ENCODE measurements around the gene TAS1R3. TPM values are rescaled to one million over a fixed set of nuclear protein-coding genes. Genes with fewer than 3 reads are reported as not detected.

TAS1R3 gene
- total RNA-seq, 1 donor from 2014 or later, result 1.6 TPM

DNA sequence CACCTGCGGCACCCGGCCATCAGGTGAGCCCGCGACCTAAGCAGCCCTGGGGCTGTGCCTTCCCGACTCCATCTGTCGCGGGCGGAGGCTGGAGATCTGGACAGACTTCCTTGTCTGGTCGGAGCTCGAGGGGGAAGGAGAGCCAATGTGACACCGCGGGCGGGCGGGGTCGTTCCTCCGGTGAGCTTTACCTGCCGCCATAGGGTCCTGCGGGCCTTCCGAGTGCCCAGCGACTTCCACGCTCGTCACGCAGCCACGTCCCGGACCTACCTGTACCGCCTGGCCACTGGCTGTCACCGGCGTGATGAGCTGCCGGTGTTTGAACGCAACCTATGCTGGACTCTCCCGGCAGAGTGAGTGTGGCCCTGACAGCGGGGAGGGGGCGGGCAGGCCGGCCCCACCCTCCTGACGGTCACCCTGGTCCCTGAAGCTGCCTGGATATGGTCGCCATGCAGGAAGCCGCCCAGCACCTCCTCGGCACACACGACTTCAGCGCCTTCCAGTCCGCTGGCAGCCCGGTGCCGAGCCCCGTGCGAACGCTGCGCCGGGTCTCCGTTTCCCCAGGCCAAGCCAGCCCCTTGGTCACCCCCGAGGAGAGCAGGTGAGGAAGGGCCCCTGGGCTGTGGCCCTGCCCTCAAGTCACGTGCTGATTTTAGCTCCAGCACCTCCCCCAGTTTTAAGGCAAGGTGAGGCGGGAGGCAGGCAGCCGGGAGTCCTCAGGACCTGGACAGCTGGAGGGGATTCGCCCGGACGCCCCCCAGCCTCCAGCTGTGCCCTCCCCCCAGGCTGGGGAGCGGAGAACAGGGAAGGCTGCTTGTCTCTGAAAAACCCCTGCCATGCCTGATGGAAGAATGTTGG, 21.6 kb upstream of the TAS1R3 start:
- Histone ChIP-seq H3K4me3 (ENCODE audit: low read length in 3 of 3) (peak overlapping the region; percentile 54 to 78 (median 77)), H3K9me3 (ENCODE audit: control insufficient read depth in 3 of 3, low read length in 3 of 3) (no peaks in the 10 kb centered on the region), H3K9ac (ENCODE audit: low read depth in 1 of 3, low read length in 3 of 3) (peak overlapping the region; percentile 61 to 86 (median 85)), H3K27me3 (ENCODE audit: control insufficient read depth in 3 of 3, insufficient read depth in 3 of 3, low read length in 3 of 3) (no peaks in the 10 kb centered on the region), H3K27ac (ENCODE audit: low read depth, low read length) (peak overlapping the region; percentile 84), H3K4me1 (ENCODE audit: control insufficient read depth in 3 of 3, insufficient read depth in 3 of 3, low read length in 3 of 3) (peaks cover 46 to 53% (median 52%) of the 10 kb centered on the region in 3 donors), H3K36me3 (ENCODE audit: control insufficient read depth in 3 of 3, insufficient read depth in 3 of 3, low read length in 3 of 3) (peaks cover 31 to 37% (median 33%) of the 10 kb centered on the region in 3 donors)

DNA sequence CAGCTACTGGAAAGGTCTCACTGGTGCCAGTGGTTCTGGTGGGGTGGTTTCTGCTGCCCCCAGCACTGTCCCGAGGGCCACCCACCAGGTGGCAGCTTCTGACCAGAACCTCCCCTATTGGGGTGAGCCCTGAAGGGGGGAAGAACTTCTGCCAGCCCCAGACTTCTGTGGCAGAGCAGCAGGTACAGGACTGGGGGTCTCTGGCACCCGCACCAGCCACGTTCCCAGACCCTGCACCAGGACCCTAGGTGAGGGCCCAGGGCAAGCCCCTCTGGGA, 21.0 kb upstream of the TAS1R3 start:
- Histone ChIP-seq H3K36me3 (ENCODE audit: control insufficient read depth in 3 of 3, insufficient read depth in 3 of 3, low read length in 3 of 3) (peaks cover 36 to 43% (median 39%) of the 10 kb centered on the region in 3 donors), H3K27ac (ENCODE audit: low read depth, low read length) (no peak overlapping the region), H3K4me3 (ENCODE audit: low read length in 3 of 3) (no peak overlapping the region), H3K4me1 (ENCODE audit: control insufficient read depth in 3 of 3, insufficient read depth in 3 of 3, low read length in 3 of 3) (peaks cover 40 to 47% (median 46%) of the 10 kb centered on the region in 3 donors), H3K27me3 (ENCODE audit: control insufficient read depth in 3 of 3, insufficient read depth in 3 of 3, low read length in 3 of 3) (no peaks in the 10 kb centered on the region), H3K9ac (ENCODE audit: low read depth in 1 of 3, low read length in 3 of 3) (peak overlapping the region in 1 of 3 donors; percentile 86), H3K9me3 (ENCODE audit: control insufficient read depth in 3 of 3, low read length in 3 of 3) (no peaks in the 10 kb centered on the region)

DNA sequence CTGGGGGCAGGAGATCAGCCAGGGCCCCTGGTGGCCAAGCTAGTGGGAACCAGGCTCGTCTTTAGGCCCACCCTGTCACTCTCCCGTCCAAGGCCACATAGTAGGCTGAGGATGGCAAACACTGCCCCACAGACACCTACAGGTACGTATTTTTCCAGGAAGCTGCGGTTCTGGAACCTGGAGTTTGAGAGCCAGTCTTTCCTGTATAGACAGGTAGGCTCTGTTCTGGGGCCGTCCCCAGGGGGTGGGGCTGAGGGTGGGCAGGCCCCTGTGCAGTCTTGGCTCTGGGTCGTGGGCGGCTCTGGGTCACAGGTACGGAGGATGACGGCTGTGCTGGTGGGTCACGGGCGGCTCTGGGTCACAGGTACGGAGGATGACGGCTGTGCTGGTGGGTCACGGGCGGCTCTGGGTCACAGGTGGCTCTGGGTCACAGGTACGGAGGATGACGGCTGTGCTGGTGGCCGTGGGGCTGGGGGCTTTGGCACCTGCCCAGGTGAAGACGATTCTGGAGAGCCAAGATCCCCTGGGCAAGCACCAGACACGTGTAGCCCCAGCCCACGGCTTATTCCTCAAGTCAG, 20.5 kb upstream of the TAS1R3 start:
- Histone ChIP-seq H3K36me3 (ENCODE audit: control insufficient read depth in 3 of 3, insufficient read depth in 3 of 3, low read length in 3 of 3) (peaks cover 39 to 45% (median 42%) of the 10 kb centered on the region in 3 donors), H3K27me3 (ENCODE audit: control insufficient read depth in 3 of 3, insufficient read depth in 3 of 3, low read length in 3 of 3) (no peaks in the 10 kb centered on the region), H3K9ac (ENCODE audit: low read depth in 1 of 3, low read length in 3 of 3) (peak overlapping the region in 1 of 3 donors; percentile 16), H3K27ac (ENCODE audit: low read depth, low read length) (no peak overlapping the region), H3K4me1 (ENCODE audit: control insufficient read depth in 3 of 3, insufficient read depth in 3 of 3, low read length in 3 of 3) (peaks cover 35 to 42% (median 41%) of the 10 kb centered on the region in 3 donors), H3K9me3 (ENCODE audit: control insufficient read depth in 3 of 3, low read length in 3 of 3) (no peaks in the 10 kb centered on the region), H3K4me3 (ENCODE audit: low read length in 3 of 3) (no peak overlapping the region)

DNA sequence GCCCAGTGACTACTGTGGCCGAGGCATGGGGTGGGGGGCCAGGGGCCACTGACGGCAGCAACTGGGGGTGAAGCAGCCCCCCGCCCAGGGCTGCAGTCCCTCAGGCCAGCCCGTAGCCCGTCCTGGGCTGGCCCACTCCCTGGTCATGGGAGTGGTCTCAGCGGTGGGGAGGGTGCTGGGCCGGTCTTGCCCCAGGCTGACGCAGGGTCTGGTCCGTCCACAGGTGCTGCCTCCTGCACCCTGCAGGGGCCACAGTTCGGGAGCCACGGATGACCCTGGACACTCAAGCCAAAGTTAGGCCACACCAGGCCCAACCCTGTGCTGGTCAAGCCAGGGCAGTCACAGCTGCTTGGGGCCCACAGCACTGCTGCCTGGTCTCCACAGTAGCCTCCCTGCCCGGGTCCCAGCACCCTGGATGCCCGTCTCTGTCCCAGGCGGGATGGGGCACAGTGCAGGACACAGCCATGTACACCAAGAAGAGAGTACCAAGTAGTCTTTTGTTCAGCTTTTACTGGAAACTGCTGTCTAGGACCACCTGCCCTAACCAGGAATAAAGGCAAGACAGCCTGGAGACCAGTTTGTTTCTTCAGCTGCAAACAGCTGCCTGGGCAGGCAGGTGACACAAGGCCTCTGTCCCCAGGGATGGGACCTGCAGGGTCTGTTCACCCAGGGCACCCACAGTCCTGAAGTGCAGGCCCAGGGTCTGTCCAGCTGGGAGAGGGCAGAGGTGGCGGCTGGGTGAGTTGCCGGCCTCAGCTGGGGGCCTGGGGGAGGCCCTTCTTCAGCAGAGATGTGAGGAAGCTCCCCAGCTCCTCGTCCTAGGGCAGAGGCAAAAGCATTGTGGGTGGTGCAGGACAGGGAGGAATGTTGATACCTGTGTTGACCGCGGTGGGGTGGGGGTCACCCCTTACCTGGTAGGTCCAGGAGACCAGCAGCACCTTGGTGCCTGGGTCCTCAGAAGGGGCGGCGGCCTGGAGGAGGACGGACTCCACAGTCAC, 19.7 kb upstream of the TAS1R3 start:
- Histone ChIP-seq H3K4me1 (ENCODE audit: control insufficient read depth in 3 of 3, insufficient read depth in 3 of 3, low read length in 3 of 3) (peaks cover 27 to 34% (median 32%) of the 10 kb centered on the region in 3 donors), H3K27ac (ENCODE audit: low read depth, low read length) (no peak overlapping the region), H3K9ac (ENCODE audit: low read depth in 1 of 3, low read length in 3 of 3) (no peak overlapping the region), H3K36me3 (ENCODE audit: control insufficient read depth in 3 of 3, insufficient read depth in 3 of 3, low read length in 3 of 3) (peaks cover 39 to 45% (median 42%) of the 10 kb centered on the region in 3 donors), H3K4me3 (ENCODE audit: low read length in 3 of 3) (no peak overlapping the region), H3K27me3 (ENCODE audit: control insufficient read depth in 3 of 3, insufficient read depth in 3 of 3, low read length in 3 of 3) (no peaks in the 10 kb centered on the region), H3K9me3 (ENCODE audit: control insufficient read depth in 3 of 3, low read length in 3 of 3) (no peaks in the 10 kb centered on the region)

DNA sequence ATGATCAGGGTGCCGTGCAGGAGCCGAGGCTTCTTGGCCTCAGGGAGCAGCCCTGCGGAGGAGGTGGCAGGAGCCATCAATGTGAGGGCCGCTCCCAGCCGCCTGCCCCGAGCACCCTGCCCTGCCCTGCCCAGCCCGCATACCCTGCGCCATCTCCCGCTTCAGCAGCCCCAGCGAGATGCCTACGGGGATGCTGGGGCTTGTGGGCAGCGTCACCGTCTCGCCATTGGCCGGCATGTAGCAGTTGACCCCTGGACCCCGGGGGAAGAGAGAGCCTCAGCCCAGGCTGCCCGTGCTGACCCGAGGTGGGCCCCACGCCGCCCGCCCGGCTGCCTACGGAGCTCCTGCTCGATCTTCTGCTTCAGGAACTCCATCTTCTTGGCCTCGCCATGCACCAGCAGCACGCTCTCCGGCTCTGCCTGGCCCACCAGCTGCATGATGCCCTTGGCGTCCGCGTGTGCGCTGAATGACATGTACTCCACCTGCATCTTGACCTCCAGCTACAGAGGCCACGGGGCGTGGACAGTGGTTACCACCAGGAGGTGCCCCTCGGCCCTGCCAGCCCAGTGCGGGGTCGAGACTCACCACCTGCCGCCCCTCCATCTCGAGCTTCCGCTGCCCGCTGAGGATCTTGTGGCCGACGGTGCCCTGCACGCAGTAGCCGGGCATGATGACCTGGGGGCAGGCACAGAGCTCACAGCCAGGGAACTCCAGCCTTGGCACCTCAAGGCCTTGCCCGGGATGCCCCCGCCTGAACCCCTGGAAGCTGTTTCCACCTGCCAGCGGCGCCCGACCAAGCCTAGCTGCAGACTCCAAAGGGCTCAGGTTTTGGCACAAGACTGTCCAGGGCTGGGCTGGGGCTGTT, 18.4 kb upstream of the TAS1R3 start:
- Histone ChIP-seq H3K36me3 (ENCODE audit: control insufficient read depth in 3 of 3, insufficient read depth in 3 of 3, low read length in 3 of 3) (peaks cover 43 to 47% (median 44%) of the 10 kb centered on the region in 3 donors), H3K27me3 (ENCODE audit: control insufficient read depth in 3 of 3, insufficient read depth in 3 of 3, low read length in 3 of 3) (no peaks in the 10 kb centered on the region), H3K27ac (ENCODE audit: low read depth, low read length) (no peak overlapping the region), H3K4me1 (ENCODE audit: control insufficient read depth in 3 of 3, insufficient read depth in 3 of 3, low read length in 3 of 3) (peaks cover 22 to 28% (median 27%) of the 10 kb centered on the region in 3 donors), H3K9me3 (ENCODE audit: control insufficient read depth in 3 of 3, low read length in 3 of 3) (no peaks in the 10 kb centered on the region), H3K4me3 (ENCODE audit: low read length in 3 of 3) (no peak overlapping the region), H3K9ac (ENCODE audit: low read depth in 1 of 3, low read length in 3 of 3) (peak overlapping the region in 1 of 3 donors; percentile 66)

DNA sequence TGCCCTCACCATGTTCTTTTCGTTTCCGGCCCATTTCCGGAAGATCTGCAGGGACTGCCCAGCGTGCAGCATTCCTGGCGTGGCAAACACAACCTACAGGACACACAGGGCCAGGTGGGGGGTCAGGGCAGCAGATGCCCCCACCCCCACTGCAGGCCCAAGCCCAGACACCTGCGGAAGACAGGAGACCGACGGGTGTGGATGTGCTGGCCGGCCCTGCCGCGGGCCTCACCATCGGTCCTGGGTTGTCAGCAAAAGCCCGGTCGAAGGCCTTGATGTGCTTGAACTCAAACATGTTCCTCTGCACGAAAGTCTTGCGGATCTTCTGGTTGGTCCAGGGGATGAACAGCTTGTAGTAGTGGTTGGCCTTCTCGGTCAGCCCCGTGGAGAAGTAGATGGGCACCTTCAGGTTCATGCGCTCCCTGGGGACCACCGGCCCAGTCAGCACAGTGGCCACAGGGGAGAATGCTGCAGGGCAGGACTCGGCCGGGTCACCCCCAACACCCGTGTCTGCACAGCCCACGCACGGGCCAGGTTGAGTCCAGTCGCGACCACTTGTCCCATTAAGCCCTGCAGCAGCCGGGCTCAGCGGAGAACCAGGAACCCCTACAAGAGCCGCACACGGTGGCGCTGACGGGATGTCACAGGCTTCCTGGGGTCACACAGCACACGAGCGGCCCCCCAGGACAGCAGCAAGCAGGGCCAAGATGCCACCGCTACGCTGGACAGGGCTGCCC, 17.4 kb upstream of the TAS1R3 start:
- Histone ChIP-seq H3K9me3 (ENCODE audit: control insufficient read depth in 3 of 3, low read length in 3 of 3) (no peaks in the 10 kb centered on the region), H3K27me3 (ENCODE audit: control insufficient read depth in 3 of 3, insufficient read depth in 3 of 3, low read length in 3 of 3) (no peaks in the 10 kb centered on the region), H3K9ac (ENCODE audit: low read depth in 1 of 3, low read length in 3 of 3) (peak overlapping the region in 1 of 3 donors; percentile 66), H3K4me3 (ENCODE audit: low read length in 3 of 3) (no peak overlapping the region), H3K27ac (ENCODE audit: low read depth, low read length) (no peak overlapping the region), H3K36me3 (ENCODE audit: control insufficient read depth in 3 of 3, insufficient read depth in 3 of 3, low read length in 3 of 3) (peaks cover 43 to 47% (median 45%) of the 10 kb centered on the region in 3 donors), H3K4me1 (ENCODE audit: control insufficient read depth in 3 of 3, insufficient read depth in 3 of 3, low read length in 3 of 3) (peaks cover 30 to 38% (median 34%) of the 10 kb centered on the region in 3 donors)

DNA sequence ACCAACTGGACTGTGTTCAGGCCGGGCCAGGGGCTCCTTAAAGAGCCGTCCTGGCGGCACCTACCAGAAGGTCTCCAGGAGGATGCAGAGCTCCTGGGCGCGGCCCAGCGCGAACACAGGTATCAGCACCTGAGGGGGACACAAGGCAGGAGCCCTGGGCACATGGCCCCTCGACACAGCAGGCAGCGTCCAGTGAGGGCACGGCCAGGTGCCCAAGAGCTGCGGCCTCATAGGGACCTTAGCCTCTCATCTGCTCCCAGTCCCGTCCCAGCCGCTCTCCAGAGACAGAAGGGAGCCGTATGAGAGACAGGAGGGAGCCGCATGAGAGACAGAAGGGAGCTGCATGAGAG, 16.9 kb upstream of the TAS1R3 start:
- Histone ChIP-seq H3K27me3 (ENCODE audit: control insufficient read depth in 3 of 3, insufficient read depth in 3 of 3, low read length in 3 of 3) (no peaks in the 10 kb centered on the region), H3K9me3 (ENCODE audit: control insufficient read depth in 3 of 3, low read length in 3 of 3) (no peaks in the 10 kb centered on the region), H3K36me3 (ENCODE audit: control insufficient read depth in 3 of 3, insufficient read depth in 3 of 3, low read length in 3 of 3) (peaks cover 48 to 53% (median 50%) of the 10 kb centered on the region in 3 donors), H3K9ac (ENCODE audit: low read depth in 1 of 3, low read length in 3 of 3) (no peak overlapping the region), H3K4me3 (ENCODE audit: low read length in 3 of 3) (no peak overlapping the region), H3K27ac (ENCODE audit: low read depth, low read length) (no peak overlapping the region), H3K4me1 (ENCODE audit: control insufficient read depth in 3 of 3, insufficient read depth in 3 of 3, low read length in 3 of 3) (peaks cover 28 to 40% (median 33%) of the 10 kb centered on the region in 3 donors)

DNA sequence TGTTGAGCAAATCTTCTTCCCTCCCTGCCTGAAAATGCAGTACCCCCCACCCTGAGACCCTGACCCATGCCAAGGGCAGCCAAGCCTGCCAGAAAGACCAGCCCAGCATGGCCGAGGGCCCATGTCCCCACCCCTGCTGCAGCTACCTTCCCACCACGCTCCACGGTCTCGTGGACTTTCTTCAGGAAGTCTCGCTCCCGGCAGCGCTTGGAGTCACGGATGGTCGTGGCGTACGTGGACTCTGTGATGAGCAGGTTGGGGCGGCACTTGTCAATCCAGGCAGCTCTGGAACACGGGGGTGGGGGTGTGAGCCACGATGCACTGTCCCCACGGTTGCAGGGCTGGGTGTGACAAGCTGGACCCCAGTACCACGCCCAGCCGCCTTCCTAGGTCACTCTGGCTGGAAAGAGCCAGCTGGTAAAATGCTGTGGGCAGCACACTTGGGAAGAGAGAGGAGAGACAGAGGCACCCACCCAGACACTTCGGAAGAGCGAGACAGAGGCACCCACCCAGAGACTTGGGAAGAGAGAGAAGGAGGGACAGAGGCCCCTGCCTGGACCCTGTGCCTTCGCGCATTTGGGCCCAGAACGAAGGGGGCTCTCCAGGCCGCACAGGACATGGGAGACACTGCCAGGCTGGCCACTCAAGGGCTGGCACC, 16.3 kb upstream of the TAS1R3 start:
- Histone ChIP-seq H3K4me1 (ENCODE audit: control insufficient read depth in 3 of 3, insufficient read depth in 3 of 3, low read length in 3 of 3) (peaks cover 22 to 40% (median 34%) of the 10 kb centered on the region in 3 donors), H3K4me3 (ENCODE audit: low read length in 3 of 3) (no peak overlapping the region), H3K27me3 (ENCODE audit: control insufficient read depth in 3 of 3, insufficient read depth in 3 of 3, low read length in 3 of 3) (no peaks in the 10 kb centered on the region), H3K36me3 (ENCODE audit: control insufficient read depth in 3 of 3, insufficient read depth in 3 of 3, low read length in 3 of 3) (peaks cover 49 to 58% (median 51%) of the 10 kb centered on the region in 3 donors), H3K9ac (ENCODE audit: low read depth in 1 of 3, low read length in 3 of 3) (peak overlapping the region in 1 of 3 donors; percentile 16), H3K27ac (ENCODE audit: low read depth, low read length) (no peak overlapping the region), H3K9me3 (ENCODE audit: control insufficient read depth in 3 of 3, low read length in 3 of 3) (no peaks in the 10 kb centered on the region)
